Measurements from ENCODE around the gene KRT16.
"Not testable (repeated sequence)": the region's sequence is repeated elsewhere in the genome, so short reads cannot be mapped to it uniquely, and the experiment has no call there.

The KRT16 gene

GRCh38 chr17:41614098-41614497 is 1.5 kb upstream of the KRT16 start:
- no peak for DNase-seq

GRCh38 chr17:41613277-41614082 is 913 bp upstream of the KRT16 start:
- no peak for DNase-seq

- DNase-seq, result no peak
Observed at GRCh38 chr17:41610965-41611640, 1.5 kb downstream of the KRT16 start.

GRCh38 chr17:41610061-41610517 is 2.5 kb downstream of the KRT16 start:
- not testable (repeated sequence) for DNase-seq

GRCh38 chr17:41606930-41607329 is 5.6 kb downstream of the KRT16 start:
- not testable (repeated sequence) for DNase-seq

- DNase-seq, result no peak
Observed at GRCh38 chr17:41602524-41602923, 10.0 kb downstream of the KRT16 start.

- DNase-seq, result no peak
Observed at GRCh38 chr17:41600318-41600717, 12.2 kb downstream of the KRT16 start.

- no peak for DNase-seq
Observed at GRCh38 chr17:41599680-41600079, 12.9 kb downstream of the KRT16 start.

- DNase-seq, result no peak
Observed at GRCh38 chr17:41595585-41595984, 17.0 kb downstream of the KRT16 start.

GRCh38 chr17:41594363-41594915 is 18.1 kb downstream of the KRT16 start:
- DNase-seq, result no peak

GRCh38 chr17:41593306-41593981 is 19.1 kb downstream of the KRT16 start:
- peak; percentile 88 for DNase-seq

GRCh38 chr17:41592601-41593305 is 19.8 kb downstream of the KRT16 start:
- DNase-seq, result peak; percentile 33

GRCh38 chr17:41589301-41589700 is 23.3 kb downstream of the KRT16 start:
- DNase-seq, result no peak

- no peak for DNase-seq
Observed at GRCh38 chr17:41588126-41588810, 24.3 kb downstream of the KRT16 start.

- DNase-seq, result no peak
Observed at GRCh38 chr17:41586863-41587495, 25.6 kb downstream of the KRT16 start, which contains the start of gene KRT14. KRT14 (minus strand) TSS chr17:41586895; CDS start chr17:41586834, 61 bp downstream.

- DNase-seq, result peak; percentile 22
Observed at GRCh38 chr17:41585301-41586056, 27.1 kb downstream of the KRT16 start.

- peak; percentile 80 for DNase-seq
Observed at GRCh38 chr17:41584331-41584927, 28.1 kb downstream of the KRT16 start.

GRCh38 chr17:41583137-41584127 is 29.1 kb downstream of the KRT16 start:
- DNase-seq, result no peak

Measured in RPMI8226 (cell line).